Left renal pelvis (tissue), 4 donors: ENCODE results near the gene LRFN3. TPM values are rescaled to one million over a fixed set of nuclear protein-coding genes. Genes with fewer than 3 reads are reported as not detected.
"Not testable (repeated sequence)": the region's sequence is repeated elsewhere in the genome, so short reads cannot be mapped to it uniquely, and the experiment has no call there.

ENCODE experiments used
- DNase-seq, 4 donors: peaks; one replicate each; pipeline ENCODE4 v3.0.0-alpha.2; 2013; ENCODE audit warnings: low read depth in 4 of 4, low spot score in 3 of 4
- polyA plus RNA-seq, 4 donors: library from polyadenylated mRNA; unstranded; fragments of 120-200 nt; gene quantifications; one replicate each; pipeline ENCODE4 v1.2.1, GENCODE V29; 2013; ENCODE audit not compliant: insufficient read length in 4 of 4

The LRFN3 gene
- polyA plus RNA-seq, 4 donors = 9.8 to 17.9 (median 13.7) TPM

DNA sequence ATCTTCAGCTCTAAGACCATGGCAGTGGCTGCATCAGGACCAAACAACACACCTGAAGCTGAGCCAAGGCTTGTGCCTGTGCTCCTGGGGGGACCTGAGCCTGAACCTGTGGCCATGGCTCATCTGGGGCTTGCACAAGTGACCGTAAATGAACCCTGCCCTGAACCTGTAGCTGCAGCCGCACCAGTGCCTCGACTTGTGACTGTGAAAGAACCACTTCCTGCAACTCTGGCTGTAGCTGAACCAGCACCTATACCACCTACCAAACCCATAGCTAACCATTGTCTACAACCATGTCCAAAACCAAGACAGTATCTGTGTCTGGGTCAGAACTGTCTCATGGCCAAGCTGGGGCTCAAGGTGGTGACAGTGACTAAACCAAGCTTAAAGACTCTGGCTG is 30.6 kb downstream of the LRFN3 start:
- DNase-seq = no peak

DNA sequence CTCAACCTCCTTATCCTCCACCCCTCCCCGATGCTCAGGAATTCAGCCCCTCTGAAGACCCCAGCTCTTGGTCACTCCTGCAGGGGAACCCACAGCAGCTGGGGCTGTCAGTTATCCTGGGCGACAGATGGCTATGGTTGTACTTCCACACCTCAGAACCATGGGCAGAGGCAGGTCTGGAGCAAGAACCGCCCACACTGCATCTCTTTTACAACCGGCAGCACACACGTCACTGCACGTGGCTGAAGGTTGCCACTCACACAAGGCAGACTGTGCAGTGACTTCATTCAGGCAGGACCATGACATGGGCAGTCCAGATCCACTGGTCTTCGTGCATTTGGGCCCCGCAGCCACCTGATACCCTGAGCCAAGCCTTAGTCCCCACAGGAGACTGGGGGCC is 37.3 kb downstream of the LRFN3 start:
- DNase-seq = no peak

DNA sequence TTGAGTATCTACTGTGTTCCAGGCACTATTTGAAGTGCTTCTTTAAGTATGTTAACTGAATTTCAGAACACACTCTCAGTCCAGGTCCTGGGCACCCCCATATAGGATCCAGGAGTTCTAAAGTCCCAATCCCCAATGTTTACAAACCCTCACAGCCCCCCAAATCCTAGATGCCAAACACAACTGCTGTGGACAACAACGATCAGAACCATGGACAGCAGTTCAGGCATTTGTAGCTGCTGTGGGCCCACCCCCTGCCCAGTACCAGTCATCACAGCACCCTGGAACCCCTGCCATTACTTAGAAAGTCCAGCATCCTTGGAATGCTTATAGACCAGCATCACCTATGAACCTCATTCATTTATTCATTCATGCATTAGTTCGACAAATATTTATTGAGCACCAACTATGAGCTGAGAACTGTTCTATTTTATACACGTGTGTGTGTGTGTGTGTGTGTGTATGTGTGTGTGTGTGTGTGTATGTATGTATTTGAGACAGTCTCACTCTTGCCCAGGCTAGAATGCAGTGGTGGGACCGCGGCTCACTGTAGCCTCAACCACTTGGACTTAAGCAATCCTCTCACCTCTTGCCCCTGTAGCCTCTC is 39.5 kb downstream of the LRFN3 start:
- DNase-seq = no peak

DNA sequence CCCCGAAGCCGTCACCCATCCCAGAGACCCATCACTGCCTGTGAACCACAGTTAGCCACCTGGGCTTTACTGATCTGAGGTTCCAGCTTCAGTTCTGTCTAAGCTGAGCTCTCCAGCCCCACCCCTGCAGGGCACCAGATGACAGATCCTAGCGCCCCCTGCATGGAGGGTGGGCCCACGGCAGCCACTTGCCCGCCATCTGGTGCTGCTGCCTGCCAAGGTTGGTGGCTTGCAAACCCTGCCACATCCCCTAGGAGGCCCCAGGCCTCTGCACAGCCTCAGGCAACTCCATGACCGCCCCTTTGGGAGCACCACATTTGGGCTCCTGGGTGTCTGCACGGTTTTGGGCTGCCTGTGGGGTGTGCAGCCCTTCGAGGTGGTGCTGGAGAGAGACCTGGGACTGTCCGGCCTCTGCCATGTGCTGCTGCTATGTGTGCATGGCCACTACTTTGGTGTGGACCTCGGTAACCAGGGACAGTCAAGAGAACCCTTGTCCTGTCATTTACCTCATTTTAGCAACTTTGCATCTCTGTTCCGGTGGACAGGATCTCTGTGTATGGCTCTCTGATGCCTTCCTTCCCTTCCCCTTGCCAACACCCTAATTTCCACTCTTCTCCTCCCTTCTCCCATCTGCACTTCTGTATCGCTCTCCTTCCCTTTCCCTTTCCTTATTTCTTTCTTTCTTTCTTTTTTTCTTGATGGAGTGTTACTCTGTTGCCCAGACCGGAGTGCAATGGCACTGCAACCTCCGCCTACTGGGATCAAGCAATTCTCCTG is 41.5 kb downstream of the LRFN3 start:
- DNase-seq = no peak

DNA sequence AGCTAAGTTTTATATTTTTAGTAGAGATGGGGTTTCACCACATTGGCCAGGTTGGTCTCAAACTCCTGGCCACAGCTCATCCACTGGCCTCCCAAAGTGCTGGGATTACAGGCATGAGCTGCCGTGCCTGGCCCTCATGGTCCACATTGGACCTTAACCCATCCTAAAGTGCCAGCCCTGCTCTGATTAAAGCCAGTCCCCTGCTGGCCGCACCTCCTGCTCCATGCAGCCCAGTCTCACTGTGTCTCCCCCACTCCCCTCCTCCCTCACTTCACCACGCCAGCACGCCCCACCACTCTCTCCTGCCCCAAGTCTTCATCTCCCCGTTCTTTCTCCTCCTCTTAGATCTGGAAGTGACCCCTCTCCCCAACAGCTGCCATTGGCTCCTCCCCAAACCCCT is 42.1 kb downstream of the LRFN3 start:
- DNase-seq = no peak

DNA sequence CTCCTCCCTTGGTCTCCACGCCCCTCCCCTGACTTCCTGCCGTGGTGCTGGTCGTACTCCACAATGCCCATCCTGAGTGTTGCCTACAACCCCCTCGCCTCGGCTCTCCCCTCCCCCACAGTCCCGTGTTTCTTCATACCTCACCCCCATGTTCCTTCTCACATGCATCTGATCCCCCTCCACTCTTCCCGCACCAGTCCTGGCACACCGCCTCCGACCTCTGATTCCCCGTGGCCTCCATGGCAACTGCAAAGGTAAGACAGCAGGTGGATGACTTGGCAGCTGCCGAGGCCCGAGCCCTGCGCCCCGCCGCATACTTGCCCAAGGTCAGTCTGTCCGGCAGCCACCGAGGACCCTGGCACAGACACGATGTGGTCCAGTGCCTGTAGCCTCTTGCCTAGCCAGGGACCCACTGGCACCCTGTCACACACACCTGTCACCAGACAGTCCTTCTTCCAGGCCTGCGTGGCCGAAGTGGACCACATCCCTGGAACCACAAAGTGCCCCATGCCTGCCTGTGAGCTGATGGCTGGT is 42.7 kb downstream of the LRFN3 start:
- DNase-seq = no peak

DNA sequence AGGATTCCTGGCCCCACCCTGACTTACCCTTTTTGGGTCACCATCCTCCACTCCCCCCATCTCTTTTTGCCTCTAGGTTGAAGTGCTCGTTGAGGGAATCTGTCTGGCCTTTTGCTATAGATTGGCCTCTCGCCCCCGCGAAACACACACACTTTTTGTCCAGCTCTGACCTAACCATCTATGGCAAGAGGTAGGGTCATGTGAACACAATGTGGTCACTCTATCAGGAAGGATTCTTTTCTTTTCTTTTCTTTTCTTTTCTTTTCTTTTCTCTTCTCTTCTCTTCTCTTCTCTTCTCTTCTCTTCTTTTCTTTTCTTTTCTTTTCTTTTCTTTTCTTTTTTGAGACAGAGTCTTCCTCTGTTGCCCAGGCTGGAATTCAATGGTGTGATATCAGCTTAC is 44.8 kb downstream of the LRFN3 start:
- not testable (repeated sequence) for DNase-seq

DNA sequence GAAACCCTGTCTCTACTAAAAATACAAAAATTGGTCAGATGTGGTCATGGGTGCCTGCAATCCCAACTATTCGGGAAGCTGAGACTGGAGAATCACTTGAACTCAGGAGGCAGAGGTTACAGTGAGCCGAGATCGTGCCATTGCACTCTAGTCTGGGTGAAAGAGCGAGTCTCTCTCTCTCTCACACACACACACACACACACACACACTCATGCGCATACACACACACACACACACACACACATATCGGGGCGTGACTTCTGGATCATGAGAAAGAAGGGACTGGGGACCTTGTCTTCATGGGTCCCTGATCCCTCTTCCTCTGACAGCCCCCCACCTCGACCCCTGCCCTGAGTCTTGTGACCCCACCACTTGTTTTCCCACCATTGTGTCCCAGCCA is 47.0 kb downstream of the LRFN3 start:
- no peak for DNase-seq

DNA sequence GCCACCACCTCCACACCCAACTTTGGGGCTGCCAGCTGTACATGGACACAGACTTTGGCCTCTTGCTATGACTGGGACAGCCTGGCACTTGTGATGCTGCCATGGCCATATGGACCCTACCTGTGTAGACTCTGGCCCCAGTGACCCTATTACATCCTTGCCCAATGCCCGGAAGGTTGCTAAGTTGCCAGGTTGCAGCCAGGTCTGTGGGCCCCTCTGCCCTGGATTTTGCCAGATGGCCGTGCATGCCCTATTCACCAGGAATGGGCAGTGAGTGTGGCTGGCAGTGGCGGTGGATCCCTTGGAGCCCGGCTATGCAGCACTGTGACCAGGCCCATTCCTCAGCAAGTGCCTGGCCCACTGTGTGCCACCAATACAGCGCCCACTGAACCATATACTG is 49.9 kb downstream of the LRFN3 start:
- DNase-seq = no peak

DNA sequence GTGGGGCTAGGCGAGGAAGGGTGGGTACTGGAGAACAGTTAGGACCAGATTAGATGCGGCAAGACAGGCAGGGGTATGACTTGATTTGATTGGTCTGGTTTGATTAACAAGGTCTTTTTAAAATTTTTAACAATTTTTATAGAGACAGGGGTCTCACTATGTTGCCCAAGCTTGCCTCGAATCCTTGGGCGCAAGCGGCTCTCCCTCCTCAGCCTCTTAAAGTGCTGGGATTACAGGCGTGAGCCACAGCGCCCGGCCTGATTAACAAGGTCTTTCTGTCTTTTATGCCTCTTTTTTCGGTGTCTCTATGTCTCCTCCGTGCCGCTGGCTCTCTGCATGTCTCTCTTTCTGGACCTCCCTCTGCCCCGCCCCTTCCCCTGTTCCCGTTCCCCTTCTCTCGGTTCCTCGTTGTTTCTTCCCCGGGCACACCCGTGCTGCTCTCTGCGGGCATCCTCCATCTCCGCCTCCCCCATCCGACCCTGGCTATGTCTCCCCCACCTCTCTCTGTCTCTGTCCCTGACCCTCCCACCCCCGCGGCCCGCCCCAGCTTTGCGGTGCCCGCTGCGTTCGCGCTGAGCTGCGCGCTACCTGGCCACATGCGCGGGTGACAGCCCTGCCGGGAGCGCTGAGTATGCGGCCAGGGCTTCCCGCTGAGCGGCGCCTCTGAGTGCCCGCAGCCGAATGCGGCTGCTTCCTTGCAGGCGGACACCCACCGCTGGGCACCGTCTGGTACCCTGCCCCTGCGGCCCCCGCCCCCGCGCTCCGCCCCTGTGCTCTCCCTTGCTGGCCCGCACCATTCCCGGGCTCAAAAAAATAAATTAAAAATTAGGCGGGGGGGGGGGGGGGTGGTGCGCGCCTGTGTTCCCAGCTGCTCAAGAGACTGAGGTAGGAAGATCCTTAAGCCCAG is 50.7 kb downstream of the LRFN3 start:
- no peak for DNase-seq

DNA sequence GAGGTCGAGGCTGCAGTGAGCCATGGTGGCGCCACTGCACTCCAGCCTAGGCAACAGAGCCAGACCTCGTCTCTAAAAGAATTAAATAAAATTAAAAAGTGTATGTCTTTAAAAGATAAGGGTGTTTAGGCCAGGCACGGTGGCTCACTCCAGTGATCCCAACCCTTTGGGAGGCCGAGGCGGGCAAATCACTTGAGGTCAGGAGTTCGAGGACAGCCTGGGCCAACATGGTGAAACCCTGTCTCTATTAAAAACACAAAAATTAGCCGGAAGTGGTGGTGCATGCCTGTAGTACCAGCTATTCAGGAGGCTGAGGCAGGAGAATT is 51.4 kb downstream of the LRFN3 start:
- no peak for DNase-seq

DNA sequence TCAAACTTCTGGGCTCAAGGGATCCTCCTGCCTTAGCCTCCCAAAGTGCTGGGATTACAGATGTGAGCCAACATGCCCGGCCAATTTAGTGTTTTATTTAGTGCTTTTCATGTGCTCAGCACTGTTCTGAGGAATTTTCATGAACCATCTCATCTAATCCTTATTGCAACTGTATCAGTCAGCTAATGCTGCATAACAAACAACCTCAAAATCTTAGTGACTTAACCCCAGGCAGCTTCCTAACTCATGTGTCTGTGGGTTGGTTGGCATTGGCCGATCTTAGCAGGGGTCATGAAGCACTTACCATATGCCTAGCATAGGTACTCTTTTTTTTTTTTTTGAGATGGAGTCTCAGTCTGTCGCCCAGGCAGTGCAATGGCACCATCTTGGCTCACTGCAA is 52.6 kb downstream of the LRFN3 start:
- DNase-seq = no peak

DNA sequence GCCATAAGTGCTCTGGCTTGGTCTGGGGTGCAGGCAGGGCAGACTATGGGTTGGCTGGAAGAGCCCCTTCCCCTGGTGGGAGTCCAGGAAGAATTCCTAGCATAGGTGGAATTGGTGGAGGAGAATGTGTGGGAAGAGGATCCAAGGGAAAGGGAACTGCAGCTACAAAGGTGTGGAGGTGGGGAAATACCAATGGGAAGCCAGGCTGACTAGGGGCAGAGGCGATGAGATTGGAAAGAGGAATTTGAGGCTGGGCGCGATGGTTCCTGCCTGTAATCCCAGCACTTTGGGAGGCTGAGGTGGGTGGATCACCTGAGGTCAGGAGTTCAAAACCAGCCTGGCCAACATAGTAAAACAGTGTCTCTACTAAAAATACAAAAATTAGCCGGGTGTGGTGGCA is 54.0 kb downstream of the LRFN3 start:
- DNase-seq = no peak

DNA sequence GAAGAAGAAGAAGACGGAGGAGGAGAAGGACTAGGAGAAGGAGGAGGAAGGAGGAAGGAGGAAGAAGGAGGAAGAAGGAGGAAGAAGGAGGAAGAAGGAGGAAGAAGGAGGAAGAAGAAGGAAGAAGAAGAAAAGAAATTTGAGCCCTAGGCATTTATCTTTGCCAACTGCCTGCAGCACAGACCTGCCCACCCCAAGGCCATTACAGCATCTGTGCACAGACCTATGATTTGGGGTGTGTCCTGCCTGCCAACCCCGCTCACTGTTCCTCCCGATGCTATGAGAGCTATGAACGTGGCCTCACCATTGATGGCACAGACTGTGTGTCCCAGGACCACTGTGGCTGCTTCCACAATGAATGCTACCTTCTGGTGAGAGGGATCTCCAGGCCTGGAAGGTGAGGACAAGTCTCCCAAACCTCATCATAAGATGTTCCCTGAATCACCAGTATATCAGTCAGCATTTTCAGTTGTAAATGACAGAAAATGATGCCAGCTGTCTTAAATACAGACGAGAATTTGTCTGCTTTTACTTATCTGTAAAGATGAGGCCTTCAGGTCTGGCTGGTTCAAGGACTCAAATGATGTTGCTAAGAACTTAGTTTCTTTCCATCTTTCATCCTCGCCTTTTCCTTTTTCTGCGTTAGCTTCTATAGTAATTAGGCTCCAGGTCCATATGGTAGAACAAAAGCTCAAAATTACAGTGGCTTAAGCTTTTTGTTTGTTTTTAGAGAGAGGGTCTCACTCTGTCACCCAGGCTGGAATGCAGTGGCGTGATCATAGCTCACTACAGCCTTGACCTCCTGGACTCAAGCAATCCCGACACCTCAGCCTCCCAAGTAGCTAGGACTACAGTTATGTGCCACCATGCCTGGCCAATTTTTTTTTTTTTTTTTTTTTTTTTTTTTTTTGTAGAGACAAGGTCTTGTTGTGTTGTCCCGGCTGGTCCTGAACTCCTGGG is 54.9 kb downstream of the LRFN3 start:
- no peak for DNase-seq

DNA sequence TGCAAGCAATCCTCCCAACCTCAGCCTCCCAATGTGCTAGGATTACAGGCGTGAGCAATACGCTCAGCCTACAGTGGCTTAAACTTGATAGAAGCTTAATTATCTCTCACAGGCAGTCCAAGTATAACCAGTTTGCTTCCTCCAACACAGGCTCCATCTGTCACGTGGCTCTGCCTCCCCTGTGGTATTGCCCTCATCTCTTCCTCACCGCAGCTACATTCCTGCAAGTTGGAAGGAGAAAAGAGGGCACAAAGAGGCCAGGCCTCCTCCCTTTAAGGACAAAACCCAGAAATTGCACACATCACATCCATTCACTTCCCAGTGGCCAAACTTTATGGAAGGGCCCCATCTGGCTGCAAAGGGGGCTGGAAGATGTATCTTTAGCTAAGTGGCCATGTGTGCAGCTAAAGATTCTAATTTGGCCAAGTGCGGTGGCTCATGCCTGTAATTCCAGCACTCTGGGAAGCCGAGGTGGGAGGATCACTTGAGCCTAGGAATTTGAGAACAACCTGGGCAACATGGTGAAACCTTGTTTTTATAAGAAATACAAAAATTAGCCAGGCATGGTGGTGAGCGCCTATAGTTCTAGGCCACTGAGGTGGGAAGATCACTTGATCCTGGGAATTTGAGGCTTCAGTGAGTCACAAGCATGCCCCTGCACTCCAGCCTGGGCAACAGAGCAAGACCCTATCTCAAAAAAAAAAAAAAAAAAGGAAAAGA is 55.7 kb downstream of the LRFN3 start:
- no peak for DNase-seq

DNA sequence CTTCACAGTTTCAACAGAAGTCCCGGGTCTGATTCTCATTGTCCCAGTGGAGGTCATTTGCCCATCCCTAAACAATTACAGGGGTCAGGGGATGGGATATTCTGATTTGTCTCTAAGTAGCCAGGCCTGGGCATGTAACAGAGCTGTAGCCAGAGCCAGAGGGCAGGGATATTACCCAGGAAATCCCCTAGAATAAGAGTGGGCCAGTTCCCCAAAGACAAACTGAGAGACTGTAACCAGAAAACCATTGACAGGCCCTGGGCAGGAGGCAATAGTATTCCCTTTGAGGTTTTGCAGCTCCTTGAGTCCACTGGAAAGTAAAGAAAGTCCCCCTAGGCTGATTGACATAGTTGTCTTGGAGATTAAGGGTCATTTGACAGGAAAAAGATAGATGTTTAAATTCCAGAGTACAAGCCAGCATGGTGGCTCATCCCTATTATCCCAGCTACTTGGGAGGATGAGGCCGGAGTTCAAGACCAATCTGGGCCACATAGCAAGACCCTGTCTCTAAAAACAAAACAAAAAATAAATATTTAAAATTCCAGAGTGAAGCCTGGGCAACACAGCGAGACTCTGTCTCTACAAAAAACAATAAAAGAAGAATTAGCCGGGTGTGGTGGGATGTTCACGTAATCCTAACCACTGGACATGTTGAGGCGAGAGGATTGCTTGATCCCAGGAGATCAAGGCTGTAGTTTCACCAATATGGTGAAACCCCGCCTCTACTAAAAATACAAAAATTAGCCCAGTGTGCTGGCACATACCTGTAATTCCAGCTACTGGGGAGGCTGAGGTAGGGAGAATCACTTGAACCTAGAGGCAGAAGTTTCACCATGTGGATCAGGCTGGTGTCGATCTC is 57.0 kb downstream of the LRFN3 start:
- DNase-seq = no peak

DNA sequence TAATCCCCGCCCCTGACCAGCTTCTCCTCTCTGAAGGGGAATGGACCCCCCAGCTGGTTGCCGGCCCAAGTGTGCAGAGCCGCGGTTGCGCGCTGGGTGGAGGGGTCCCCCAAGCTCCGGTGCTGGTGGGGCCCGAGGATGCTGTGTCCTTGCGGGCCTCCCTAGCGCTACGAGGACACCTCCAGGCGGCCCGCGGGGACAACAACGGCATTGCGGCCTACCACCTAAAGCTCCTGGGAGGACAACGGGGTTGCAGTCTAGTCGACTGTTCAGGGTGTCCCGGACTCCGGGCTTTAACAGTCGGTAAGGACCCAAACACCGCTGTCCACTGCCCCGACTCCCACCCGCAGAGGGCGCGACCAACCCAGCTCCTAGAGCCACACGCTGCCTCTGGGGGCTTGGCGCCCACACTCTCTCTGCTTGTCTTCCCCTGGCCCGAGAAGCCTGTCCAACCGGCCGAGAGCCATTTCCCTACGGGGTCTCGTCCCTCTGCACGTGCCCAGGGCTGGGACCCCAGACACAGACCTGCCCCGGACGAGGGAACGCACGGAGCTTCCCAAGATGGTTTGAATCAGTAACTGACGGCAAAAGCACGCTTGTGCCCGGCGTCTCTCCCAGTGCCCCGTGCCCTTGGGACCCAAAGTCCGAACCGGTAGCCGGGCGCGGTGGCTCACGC is 57.9 kb downstream of the LRFN3 start:
- DNase-seq = no peak
